GM21528 (cell line): ENCODE results near the gene BIRC6.
A peak's percentile ranks its signal among the peaks of the same experiment; 100 is the strongest.
"Not testable (repeated sequence)": the region's sequence is repeated elsewhere in the genome, so short reads cannot be mapped to it uniquely, and the experiment has no call there.

Experiments
- ATAC-seq: cut with Tn5 transposase; IDR thresholded peaks from one replicate; pipeline ENCODE4 v1.9.1; 2021; ENCODE audit warnings: mild to moderate bottlenecking, moderate library complexity; ENCODE audit not compliant: unreplicated experiment, low FRiP score

BIRC6 gene

GRCh38 chr2:32572030-32572429 lies 215.2 kb downstream of the BIRC6 start:
- no peak for ATAC-seq

DNA sequence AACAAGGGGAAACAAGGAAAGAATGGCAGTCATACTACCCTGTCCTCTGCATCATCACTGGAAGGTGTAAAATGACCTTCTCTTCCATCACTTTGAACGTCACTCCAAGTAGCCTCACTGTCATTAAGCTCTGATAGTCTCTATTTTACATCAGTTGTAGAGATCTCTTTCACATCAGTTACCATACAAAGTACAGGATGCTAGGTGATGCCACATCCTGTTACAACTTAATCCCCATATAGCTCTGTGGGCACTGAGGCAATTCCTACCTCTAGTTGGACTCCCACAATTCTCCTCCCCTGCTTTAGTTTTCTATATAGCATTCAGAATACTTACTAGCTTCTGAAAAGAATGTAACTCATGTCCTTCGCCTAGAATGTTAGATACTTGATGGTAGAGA lies 215.9 kb downstream of the BIRC6 start:
- ATAC-seq, result no peak

GRCh38 chr2:32591669-32592463 lies 235.0 kb downstream of the BIRC6 start:
- ATAC-seq, result peak; percentile 87

GRCh38 chr2:32594573-32594972 lies 237.8 kb downstream of the BIRC6 start:
- no peak for ATAC-seq

DNA sequence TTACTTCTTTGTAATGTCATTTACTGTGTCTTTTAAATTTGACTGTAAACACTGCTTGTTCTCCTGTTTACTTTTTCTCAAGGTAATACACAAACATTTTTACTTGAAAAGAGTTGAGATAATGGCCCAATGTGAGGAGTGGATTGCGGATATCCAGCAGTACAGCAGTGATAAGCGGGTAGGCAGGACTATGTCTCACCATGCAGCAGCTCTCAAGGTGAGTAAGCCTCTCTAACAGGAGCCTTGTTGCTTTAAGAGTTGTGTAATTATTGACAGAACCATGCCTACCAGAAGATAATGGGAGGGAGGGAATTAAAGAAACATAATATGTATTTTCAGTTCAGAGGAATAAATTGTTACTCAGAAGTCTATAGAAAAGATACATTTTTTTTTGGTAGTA lies 254.5 kb downstream of the BIRC6 start:
- no peak for ATAC-seq

DNA sequence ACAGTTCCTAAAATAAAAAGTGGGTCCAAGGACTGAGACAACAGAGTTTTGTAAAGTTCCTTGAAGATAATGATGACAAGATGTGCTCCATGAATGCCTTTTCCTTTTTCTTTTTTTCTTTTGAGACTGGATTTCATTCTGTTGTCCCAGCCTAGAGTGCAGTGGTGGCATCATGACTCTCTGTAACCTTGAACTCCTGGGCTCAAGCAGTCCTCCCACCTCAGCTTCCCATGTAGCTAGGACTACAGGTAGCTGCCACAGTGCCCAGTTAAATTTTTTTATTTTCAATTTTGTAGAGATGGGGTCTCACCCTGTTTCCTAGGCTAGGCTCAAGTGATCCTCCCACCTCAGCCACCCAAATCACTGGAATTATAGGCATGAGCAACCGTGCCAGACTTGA lies 254.9 kb downstream of the BIRC6 start:
- ATAC-seq, result no peak

DNA sequence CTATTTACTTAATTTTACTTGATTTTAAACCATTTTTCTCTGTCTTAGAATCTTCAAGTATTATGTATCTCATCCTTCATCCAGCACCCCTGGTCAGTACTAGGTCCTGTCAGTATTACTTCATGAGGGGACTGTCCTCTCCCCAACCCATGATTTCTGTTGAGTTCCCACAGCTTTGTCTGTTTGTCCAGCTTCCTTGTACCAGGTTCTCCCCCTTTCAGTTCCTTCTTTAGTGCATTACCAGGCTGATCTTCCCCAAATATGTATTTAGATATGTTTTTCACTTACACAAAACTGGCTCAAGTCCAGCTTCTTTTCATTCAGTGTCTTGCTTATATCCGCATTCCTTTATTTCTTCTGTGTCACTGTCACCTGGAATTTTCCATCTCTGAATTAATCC lies 257.3 kb downstream of the BIRC6 start:
- ATAC-seq, result no peak

DNA sequence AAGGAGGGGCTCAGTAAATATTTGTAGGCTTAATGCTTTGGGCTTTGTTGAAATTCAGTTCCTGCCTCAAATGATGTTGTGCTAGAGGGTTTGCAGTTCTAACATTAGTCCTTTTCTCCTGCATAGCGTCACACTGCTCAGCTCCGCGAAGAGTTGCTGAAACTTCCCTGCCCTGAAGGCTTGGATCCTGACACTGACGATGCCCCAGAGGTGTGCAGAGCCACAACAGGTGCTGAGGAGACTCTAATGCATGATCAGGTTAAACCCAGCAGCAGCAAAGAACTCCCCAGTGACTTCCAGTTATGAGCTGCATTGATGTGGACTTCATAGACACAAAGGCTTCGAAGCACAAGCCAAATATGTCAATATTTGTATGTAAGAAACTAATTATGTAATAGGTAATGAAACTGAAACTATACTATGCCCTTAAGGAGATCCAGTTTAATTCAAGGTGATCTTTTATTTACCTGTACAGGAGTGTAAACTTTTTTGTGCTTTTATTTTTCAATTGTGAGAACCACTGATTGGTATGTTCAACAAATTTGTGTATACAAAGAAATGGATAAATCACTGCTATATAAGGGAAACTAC lies 260.9 kb downstream of the BIRC6 start:
- no peak for ATAC-seq

GRCh38 chr2:32622570-32623310 lies 265.9 kb downstream of the BIRC6 start:
- ATAC-seq, result no peak

DNA sequence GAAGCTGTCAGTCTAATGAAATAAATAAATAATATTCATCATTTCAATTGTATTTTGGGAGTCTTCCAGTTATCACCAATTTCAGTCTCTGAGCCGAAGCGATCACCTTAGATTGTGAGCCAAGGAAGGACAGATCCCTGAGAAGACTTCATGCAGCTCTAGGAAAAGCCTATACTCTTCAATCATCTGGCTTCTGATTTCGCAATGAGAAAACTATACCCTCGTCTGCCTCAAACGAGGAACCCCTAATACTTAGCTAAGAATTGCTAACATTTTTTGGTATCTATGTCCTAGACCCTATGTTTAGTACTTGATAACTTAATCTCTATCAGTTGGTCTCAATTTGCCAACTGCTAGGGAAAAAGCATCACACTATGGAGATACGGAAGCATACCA lies 266.5 kb downstream of the BIRC6 start:
- no peak for ATAC-seq

- ATAC-seq, result no peak
Measured at GRCh38 chr2:32624812-32625211, 268.0 kb downstream of the BIRC6 start.

DNA sequence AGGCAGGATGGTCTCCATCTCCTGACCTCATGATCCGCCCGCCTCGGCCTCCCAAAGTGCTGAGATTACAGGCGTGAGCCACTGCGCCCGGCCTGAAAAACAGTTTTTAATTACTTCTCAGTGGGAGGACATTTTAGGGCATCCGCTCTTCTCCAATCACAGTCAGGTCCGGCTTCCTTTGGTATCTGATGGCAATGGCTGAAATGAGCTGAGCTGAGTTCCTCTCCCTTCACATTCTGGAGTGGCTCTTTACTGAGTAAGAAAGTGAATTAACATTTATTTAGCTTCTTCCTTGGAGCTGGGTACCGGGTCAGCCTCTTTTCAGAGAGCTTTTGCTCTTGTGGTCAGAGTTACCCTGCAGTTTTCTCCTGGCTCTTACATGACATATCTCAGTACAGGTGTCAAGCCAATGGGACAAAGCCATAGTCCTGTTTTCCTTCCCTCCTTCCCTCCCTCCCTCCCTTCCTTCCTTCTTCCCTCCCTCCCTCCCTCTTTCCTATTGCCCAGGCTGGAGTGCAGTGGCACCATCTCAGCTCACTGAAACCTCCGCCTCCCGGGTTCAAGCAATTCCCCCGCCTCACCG lies 269.9 kb downstream of the BIRC6 start:
- no peak for ATAC-seq

DNA sequence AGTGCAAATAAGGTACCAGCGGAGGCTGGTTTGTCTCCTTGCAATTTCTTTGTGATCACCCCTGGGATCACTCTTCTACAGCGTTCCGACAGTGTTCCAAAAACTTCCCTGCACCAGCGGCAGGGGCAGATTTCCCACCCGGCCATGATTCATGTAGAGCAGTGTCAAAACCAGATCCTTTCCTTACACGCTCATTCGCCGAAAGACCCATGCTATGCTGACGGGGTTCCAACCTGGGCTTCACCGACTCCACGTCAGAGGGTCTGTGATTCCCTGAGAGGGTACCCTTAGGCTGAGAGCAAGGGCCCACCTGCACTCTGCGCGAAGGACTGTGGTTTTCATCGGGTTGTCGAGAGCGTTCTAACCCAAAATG lies 270.6 kb downstream of the BIRC6 start:
- peak; percentile 42 for ATAC-seq

DNA sequence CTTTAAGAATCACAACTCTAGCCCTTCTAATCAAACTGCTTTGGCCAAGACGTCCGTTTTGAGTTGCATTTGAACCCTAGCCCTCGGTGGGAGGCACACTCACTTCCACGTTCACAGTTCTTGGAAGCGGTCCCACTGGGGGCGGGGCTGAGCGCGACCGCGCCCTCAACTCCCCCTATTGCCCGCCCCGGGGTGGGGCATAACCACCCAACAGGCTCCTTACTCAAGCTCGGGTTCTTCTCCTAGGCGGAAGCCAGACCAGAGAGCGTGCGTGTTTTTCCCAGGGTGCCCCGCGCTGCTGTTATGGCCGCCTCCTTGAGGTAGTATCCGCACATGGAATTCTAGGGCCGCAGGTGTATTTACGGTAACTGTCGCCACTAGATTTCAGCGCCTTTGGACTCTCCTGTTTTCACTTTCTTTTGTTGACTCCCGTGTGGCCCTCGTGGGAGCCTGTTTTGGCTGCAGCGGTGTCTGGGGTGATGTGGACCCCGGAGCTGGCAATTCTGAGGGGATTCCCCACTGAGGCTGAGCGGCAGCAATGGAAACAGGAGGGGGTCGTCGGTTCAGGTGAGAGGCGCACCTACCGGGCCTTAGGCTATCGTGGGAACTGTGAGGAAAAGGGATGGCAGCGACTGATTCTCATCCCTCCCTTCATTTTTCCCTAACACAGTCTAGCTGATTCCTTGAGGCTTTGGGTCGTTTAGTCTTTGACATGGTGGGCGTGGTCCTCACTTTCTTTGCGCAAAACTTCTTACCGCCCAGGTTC lies 271.2 kb downstream of the BIRC6 start, which contains the start of gene TTC27:
Gene TTC27 (plus strand): TSS at position 237 of the 766 bp plus-strand sequence. CDS start 243 bp downstream, at position 480.
- ATAC-seq, result peak; percentile 99

DNA sequence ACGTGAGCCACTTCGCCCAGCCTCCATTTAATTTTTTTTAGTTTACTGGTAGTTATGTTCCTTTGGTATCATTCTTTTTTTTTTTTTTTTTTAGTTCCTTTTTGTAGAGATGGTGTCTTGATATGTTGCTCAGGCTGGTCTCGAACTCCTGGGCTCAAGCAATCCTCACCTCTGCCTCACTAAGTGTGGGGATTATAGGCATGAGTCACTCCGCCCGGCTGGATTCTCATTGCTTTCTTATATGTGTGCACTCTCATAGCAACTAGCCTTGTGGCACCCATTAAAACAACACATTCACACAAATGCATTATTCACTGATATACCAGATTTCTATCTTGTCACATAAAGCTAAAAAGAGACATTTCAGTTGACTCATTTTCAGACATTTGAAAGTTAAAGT lies 275.3 kb downstream of the BIRC6 start:
- ATAC-seq, result no peak

- ATAC-seq, result no peak
Measured at GRCh38 chr2:32633040-32633439, 276.2 kb downstream of the BIRC6 start.

GRCh38 chr2:32638548-32638947 lies 281.7 kb downstream of the BIRC6 start:
- ATAC-seq, result not testable (repeated sequence)

DNA sequence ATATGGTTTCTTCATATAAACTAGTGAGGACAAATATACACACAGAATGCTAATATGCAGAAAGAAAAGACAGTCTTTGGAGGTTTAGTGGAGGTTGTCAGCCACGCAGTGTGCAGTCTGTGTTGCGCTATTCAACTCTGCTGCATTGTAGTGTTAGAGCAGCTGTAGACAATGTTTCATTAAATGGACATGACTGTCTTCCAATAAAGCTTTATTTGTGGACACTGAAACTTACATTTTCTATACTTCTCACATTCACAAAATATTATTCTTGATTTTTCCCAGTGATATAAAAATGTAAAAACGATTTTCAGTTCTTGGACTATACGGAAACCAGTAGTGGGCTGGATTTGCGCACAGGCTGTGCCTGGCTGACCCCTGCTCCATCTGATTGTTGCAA lies 284.4 kb downstream of the BIRC6 start:
- ATAC-seq, result no peak

DNA sequence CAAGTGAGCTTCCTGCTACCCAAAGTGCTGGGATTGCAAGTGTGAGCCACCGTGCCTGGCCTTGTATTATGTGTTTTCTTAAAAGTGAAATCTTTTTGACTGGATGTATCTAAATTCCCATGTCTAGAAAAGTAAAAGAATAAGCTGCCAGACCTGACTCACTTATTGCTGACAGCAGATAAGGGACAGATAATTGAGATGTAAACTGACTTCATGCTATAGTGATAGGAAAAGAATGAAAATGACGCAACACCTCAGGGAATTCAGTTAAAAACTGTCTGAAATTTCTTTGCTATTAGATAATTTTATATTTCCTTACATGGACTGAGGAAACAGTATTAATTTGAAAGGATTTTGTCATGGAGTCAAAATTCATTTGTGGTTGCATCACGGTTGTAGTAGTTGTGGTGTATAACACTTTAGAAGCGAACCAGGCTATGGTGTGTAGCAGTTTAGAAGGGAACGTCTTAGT lies 290.4 kb downstream of the BIRC6 start:
- no peak for ATAC-seq

- no peak for ATAC-seq
Measured at GRCh38 chr2:32652555-32653209, 295.9 kb downstream of the BIRC6 start.
